HG03097 (cell line): ENCODE measurements around the gene COL8A1.

Source experiments
- ATAC-seq: cut with Tn5 transposase; IDR thresholded peaks from one replicate; pipeline ENCODE4 v1.9.1; 2021; ENCODE audit not compliant: unreplicated experiment, low FRiP score

The COL8A1 gene

GRCh38 chr3:99753268-99753975 lies 115.0 kb downstream of the COL8A1 start:
- peak; percentile 82 for ATAC-seq

DNA sequence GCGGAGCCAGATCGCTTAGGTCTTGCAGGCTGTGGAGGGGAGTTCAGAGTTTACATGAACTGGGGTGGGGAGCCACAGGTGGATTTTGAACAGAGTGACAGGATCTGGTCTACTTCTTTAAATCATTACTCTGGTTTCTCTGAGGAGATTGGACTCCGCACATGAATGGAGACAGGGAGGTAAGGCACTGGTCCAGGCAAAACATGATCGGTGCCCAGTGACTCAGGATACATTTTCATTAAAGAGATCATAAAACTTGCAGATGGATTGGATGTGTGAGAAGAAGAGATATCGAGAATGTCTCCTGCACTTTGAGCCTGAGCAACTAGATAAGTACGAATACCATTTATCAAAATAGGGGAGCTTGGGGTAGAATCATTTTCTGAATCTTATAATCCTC lies 117.4 kb downstream of the COL8A1 start:
- ATAC-seq: no peak

DNA sequence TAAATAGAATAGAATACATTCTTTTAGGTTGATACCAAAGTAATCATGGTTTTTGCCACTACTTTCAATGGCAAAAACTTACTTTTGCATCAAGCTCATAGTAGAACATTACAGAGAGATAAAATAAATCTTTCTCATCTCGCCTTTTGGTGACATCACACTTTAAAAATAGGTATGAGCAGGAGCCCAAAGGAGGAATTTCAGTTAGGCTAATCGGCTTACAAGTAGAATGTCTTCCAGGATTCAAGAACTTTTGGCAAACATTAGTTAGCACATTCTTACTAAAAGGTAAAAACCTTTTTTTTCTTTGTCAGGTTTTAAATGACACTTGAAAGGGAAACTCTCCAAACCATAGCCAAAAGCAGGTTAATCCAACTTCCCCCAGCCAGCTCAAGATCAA lies 119.6 kb downstream of the COL8A1 start:
- no peak for ATAC-seq

DNA sequence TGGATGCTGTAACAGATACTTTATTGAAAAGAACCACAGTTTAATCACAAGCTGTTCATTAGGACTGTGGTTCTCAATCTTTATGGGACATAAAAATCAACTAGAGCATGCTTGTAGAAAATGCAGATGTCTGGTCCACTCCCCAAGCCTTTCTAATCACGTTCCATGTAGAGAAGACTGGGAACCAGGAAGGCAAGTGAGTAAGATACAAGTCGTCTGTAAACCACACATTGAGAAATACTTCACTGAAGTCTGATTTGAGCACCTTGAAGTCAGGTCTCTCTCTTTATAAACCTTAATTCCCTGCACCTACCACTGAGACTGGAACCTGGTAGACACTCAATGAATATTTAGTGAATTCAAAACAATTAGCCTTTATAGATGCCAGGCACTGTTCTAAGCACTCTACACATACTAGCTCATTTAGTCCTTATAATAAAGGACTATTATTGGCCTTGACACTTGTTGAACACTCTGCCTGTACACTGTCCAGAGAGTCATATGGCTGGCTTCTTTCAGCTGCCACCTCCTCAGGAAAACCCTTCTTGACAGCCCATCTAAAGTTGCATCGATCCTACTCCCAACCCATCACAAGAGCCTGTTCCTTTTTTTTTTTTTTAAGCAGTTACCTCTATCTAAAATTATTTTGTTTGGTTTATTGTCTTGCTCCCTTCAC lies 120.2 kb downstream of the COL8A1 start:
- no peak for ATAC-seq

DNA sequence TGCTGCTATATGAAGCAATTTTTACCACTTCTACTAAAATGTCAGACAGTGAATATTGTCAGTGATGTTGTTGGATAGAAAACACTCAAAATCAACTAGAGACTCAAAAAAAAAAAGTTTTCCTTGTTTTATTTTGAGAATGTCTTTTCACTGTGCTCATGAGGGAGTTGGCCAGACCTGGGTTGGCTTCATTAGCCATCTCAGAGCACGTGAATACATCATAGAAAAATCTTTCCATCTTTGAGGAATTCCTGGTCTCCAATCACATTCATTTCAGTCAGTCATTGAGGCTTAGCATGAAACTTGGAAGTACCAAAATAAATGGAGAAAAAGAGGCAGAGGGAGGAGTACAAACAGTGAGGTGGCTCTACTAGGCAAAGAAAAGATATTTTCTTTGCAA lies 121.6 kb downstream of the COL8A1 start:
- ATAC-seq: no peak

DNA sequence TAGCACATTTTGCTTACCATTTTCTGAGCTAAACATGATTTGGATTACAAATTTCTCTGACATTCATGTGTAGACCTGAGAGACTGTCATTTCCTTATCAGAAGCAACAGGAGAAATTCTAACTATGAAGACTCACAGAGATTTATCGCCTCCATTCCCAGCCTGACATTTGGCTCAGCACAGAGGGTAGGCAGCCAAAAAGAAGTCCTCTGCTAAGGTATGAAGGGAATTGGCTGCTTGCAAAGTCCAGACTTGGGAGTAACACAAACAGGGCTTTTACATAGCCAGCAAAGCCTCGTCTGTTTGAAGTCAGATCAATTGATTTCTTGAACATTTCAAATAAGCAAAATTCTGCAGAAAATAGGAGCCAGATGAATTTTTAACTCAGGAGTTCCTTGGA lies 122.2 kb downstream of the COL8A1 start:
- no peak for ATAC-seq

- ATAC-seq: no peak
Measured at GRCh38 chr3:99761415-99762165, 123.2 kb downstream of the COL8A1 start.

DNA sequence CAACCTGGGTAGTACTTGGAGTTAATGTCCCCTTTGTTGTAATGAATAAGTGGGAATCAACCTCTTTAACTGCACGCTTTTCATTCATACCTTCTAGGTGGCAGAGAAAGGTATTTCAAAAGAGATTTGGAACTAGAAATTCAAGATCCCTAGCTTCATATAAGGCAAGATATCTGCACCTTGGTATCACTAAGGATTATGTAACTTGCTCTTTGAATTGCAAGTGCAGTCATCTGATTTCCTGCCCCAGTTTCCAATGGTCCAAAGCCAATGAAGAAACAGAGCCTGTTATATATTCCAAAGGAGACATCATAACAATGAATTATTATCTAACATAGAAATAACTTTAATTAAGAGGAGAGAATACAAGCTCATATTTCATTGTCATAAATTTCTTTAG lies 124.5 kb downstream of the COL8A1 start:
- no peak for ATAC-seq

GRCh38 chr3:99764377-99764776 lies 126.0 kb downstream of the COL8A1 start:
- no peak for ATAC-seq

DNA sequence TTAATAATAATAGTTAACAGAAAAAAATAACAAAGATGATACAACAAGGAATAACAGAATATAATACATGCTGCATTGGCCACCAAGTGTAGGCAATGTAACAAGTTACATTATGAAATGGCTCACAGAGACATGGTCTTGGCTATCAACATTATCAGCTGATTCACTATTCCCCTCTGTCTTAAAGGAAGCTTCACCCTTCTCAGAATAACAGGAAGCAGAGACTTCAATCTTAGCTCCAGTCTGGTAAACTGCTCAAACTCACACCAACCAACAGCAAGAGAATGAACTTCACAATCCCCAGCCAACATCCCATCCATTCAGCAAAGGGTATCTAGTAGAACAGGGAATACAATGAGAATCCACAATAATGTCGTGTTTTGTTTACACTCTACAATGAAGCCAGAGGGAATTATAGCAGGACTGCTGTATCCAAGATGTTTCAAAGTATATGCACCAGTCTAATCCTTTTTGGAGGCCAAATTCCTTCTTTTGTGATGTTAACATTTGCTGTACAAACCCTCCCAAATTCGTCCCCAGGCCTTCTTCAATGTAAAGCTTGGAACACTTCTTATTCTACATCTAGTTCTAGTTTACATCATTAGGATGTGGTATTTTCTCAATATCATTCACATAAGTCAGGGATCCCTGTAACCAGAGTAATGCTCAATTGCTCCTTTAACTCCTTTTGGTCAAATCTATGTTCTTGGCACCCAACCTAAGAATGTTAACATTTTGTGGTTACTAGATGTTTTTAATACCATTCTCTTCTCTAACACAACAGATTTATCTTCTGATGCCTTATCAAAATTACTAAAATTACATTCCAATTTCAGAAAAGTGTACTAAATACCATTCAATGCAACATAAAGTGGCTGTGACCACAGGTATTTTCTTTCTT lies 126.9 kb downstream of the COL8A1 start:
- no peak for ATAC-seq

DNA sequence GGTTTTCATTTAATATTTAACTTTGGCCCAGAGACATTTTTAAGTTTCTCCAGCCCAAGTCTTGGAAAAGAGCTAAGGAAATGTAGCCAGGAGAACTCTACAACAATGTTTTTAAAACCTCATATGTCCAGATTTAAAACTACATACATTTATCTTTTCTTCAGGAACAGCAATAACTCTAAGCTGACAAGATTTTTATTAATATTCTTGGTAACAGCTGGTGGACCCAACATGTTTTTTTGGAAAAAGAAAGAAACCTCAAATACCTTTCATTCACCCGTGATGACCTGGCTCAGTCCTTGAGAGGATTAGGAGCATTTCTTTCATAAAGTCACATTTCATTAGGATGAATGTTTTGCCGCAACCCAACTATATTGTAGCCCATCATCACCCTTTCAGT lies 128.9 kb downstream of the COL8A1 start:
- ATAC-seq: no peak

- no peak for ATAC-seq
Measured at GRCh38 chr3:99768126-99768525, 129.7 kb downstream of the COL8A1 start.

DNA sequence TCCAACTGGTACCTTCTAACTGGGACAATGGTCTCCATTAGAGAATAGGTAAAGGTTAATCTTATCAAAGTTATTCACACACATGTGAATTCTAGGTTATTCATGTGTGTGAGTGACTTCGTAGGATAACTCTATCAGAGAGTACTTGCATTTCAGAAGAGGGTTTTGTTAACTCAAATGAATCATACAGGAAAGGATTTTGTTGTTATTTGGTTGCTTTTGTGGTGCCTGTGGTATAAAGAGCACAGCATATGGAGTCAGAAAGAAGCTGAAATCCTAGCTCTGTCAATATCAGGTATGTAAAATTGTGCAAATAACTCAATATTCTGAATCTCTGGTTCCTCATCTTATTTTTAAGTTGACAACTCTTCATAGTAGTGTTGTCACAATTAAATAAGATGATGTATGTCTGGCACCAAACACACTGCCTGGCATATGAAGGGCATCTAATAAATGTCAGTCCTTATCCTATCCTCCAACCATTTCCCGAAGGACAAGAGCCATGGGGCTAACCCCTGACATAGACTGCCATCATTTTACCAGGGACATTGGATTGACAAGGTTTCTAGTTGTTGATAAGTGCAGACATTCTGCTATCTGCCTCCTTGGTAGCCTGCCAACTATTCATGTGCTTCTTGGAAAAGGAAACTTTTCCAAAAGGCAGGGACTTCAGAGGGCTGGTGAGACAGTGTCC lies 130.6 kb downstream of the COL8A1 start:
- ATAC-seq: no peak

DNA sequence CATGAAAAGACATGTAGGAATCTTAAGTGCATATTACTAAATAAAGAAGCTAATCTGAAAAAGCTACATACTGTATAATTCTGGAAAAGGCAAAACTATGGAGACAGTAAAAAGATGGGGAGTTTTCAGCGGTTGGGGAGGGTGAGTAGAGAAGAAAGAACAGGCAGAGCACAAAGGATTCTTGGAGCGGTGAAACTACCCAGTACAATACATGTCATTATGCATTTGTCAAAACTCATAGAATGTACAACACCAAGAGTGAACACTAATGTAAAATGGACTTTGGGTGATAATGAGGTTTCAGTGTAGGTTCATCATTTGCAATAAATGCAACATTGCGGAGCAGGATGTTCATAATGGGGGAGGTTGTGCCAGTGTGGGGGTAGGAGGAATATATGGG lies 133.8 kb downstream of the COL8A1 start:
- no peak for ATAC-seq

DNA sequence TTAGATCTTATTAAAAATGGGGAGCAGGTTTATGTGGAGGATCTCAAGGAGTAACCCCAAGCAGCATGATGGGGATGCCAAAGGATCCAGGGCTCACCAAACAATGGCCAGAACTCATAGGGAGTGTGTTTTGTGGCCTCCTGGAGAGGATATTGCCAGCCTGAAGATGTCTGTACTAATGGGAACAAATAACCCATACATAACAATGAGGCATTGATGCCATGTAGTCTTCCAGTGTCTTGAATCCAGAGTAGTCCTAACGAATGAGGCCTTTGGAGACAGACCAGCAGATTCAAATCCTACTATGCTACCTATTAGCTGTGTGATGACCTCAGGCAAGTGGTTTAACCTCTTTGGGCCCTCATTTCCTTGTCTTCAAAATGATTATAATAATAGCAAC lies 134.3 kb downstream of the COL8A1 start:
- no peak for ATAC-seq

GRCh38 chr3:99774467-99774866 lies 136.1 kb downstream of the COL8A1 start:
- ATAC-seq: peak; percentile 81

GRCh38 chr3:99776516-99777209 lies 138.3 kb downstream of the COL8A1 start:
- ATAC-seq: no peak

DNA sequence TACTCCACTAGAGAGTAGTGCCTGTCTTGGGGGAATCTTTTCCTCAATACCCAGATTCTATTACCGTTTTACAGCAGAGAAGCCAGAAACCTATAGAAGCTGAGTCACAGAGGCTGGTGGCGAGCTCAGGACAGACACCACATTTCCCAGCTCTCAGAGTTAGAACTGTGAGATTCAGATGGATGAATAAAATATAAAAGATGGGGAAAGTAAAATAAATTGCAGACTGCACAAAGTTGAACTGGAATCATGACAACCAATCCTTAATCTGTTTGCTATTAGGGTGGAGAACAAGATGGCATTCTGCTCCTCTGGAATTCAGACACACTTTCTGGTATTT lies 138.8 kb downstream of the COL8A1 start:
- no peak for ATAC-seq

DNA sequence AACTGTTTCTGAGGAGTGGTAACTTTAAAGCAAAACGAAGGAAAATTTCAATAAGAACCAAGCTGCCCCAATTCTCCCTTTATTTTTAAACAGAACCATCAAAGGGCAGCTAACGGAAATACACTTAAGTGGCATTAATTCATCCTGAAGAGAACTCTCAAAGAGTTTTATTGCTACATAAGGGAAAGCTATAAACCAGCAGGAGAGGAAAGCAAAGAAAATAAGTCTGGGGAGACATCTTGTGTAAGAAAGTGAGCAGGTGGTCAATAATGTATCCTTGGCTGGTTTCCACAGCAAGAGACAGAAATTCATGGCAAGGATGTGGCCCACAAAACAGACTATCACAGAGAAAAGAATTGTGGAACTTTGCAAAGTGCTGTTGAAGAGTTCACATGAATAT lies 139.3 kb downstream of the COL8A1 start:
- no peak for ATAC-seq

DNA sequence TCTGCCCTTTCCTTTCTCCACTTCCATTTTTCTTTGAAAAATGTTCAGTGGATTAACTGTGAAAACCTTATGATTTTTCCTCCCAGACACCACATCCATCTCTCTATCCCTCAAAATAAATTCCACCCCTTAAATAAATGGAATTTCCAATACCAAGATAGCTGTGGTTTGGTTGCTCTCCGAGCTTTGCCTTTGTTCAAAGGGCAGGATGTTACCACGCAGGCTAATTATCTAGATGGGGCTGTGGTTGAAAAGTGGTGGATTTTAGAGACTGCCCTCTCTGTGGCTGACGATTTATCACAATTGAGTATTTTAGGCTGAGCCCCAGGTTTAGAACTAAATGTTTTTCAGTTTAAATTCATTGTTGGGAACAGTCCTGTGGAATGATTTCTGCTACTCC lies 142.4 kb downstream of the COL8A1 start:
- no peak for ATAC-seq
